GM23338 (cell line): ENCODE data around the gene PIAS4. TPM values are rescaled to one million over a fixed set of nuclear protein-coding genes. Genes with fewer than 3 reads are reported as not detected.

Source experiments
- ATAC-seq: fragments of 200-7000 bp; cut with Tn5 transposase; 3 replicates; pipeline ENCODE4 v1.9.1; 2020
- DNase-seq: peaks from one replicate; pipeline ENCODE4 v3.0.0-alpha.2; 2015; ENCODE audit warnings: low spot score
- H2AFZ ChIP-seq: fragments of 200-600 bp; sonication (generic); 2 replicates; pipeline ENCODE4 v1.8.0; 2016; ENCODE audit warnings: antibody characterized with exemption, mild to moderate bottlenecking, moderate library complexity
- H3F3A ChIP-seq: fragments of 200-600 bp; sonication (generic); replicated peaks from 2 replicates; pipeline ENCODE4 v1.8.0; 2017; ENCODE audit warnings: antibody characterized with exemption, mixed run types, low read depth
- H3K27ac ChIP-seq: fragments of 200-600 bp; sonication (generic); 2 replicates; pipeline ENCODE4 v1.6.1; 2016; ENCODE audit warnings: low read depth
- H3K27me3 ChIP-seq: fragments of 200-600 bp; sonication (generic); 2 replicates; pipeline ENCODE4 v1.8.0; 2016; ENCODE audit warnings: mild to moderate bottlenecking, mixed run types, moderate library complexity; ENCODE audit not compliant: insufficient read depth
- H3K36me3 ChIP-seq: fragments of 200-600 bp; sonication (generic); 2 replicates; pipeline ENCODE4 v1.8.0; 2016; ENCODE audit warnings: mild to moderate bottlenecking; ENCODE audit not compliant: insufficient read depth
- H3K4me1 ChIP-seq: fragments of 200-600 bp; sonication (generic); 2 replicates; pipeline ENCODE4 v1.8.0; 2016; ENCODE audit warnings: mild to moderate bottlenecking, moderate library complexity; ENCODE audit not compliant: insufficient read depth
- H3K4me2 ChIP-seq: fragments of 200-600 bp; sonication (generic); 2 replicates; pipeline ENCODE4 v1.7.1; 2017; ENCODE audit warnings: mixed run types
- H3K4me3 ChIP-seq: fragments of 200-600 bp; sonication (generic); 2 replicates; pipeline ENCODE4 v1.6.1; 2016; ENCODE audit warnings: mixed run types
- H3K79me2 ChIP-seq: fragments of 200-600 bp; sonication (generic); replicated peaks from 2 replicates; pipeline ENCODE4 v1.8.0; 2017; ENCODE audit warnings: mild to moderate bottlenecking; ENCODE audit not compliant: insufficient read depth
- H3K9me2 ChIP-seq: fragments of 200-600 bp; sonication (generic); 2 replicates; pipeline ENCODE4 v1.8.0; 2017; ENCODE audit not compliant: insufficient read depth
- H4K20me1 ChIP-seq: fragments of 200-600 bp; sonication (generic); replicated peaks from 2 replicates; pipeline ENCODE4 v1.8.0; 2017; ENCODE audit warnings: mild to moderate bottlenecking; ENCODE audit not compliant: insufficient read depth
- H3K27ac Mint-ChIP-seq: 2 replicates; pipeline ENCODE4 v1.8.0; 2020; ENCODE audit warnings: inconsistent platforms, mild to moderate bottlenecking, moderate library complexity, mixed read lengths
- H3K27me3 Mint-ChIP-seq: 3 replicates; pipeline ENCODE4 v1.8.0; 2022; ENCODE audit warnings: low read depth, mild to moderate bottlenecking, moderate library complexity, mixed read lengths, inconsistent platforms; ENCODE audit not compliant: insufficient read depth, poor library complexity
- H3K36me3 Mint-ChIP-seq: 3 replicates; pipeline ENCODE4 v1.8.0; 2021; ENCODE audit warnings: low read depth, mild to moderate bottlenecking, inconsistent platforms, moderate library complexity, mixed read lengths
- H3K4me1 Mint-ChIP-seq: 3 replicates; pipeline ENCODE4 v1.8.0; 2020; ENCODE audit warnings: mild to moderate bottlenecking, inconsistent platforms, mixed read lengths
- H3K4me3 Mint-ChIP-seq: 3 replicates; pipeline ENCODE4 v1.8.0; 2021; ENCODE audit warnings: moderate library complexity, mild to moderate bottlenecking, inconsistent platforms, mixed read lengths
- H3K9me3 Mint-ChIP-seq: 3 replicates; pipeline ENCODE4 v1.8.0; 2020; ENCODE audit warnings: moderate library complexity, mild to moderate bottlenecking, inconsistent platforms, mixed read lengths
- CREB1 ChIP-seq: fragments of 250-450 bp; sonication (Bioruptor Pico); IDR thresholded peaks from 2 replicates; pipeline ENCODE4 v1.5.0; 2020; ENCODE audit warnings: low read depth, mild to moderate bottlenecking, moderate library complexity
- ETS1 ChIP-seq: IDR thresholded peaks from 2 replicates; pipeline ENCODE4 v1.6.1; 2016; ENCODE audit warnings: antibody characterized with exemption
- EZH2 ChIP-seq: fragments of 200-600 bp; sonication (generic); IDR thresholded peaks from one replicate; pipeline ENCODE4 v1.8.0; 2017; ENCODE audit warnings: antibody characterized with exemption, mild to moderate bottlenecking, low read depth; ENCODE audit not compliant: unreplicated experiment
- EZH2phosphoT487 ChIP-seq: fragments of 200-600 bp; sonication (generic); IDR thresholded peaks from one replicate; pipeline ENCODE4 v1.8.1; 2018; ENCODE audit warnings: antibody characterized with exemption; ENCODE audit not compliant: unreplicated experiment
- JUNB ChIP-seq: IDR thresholded peaks from one replicate; pipeline ENCODE4 v1.6.1; 2016; ENCODE audit warnings: antibody characterized with exemption; ENCODE audit not compliant: unreplicated experiment
- NANOG ChIP-seq: IDR thresholded peaks from 2 replicates; pipeline ENCODE4 v1.6.1; 2016; ENCODE audit warnings: antibody characterized with exemption, borderline replicate concordance
- POLR2AphosphoS5 ChIP-seq: IDR thresholded peaks from 2 replicates; pipeline ENCODE4 v1.6.1; 2016; ENCODE audit warnings: antibody characterized with exemption, low read depth
- STAT1 ChIP-seq: IDR thresholded peaks from one replicate; pipeline ENCODE4 v1.6.1; 2016; ENCODE audit warnings: antibody characterized with exemption; ENCODE audit not compliant: unreplicated experiment
- ZNF114 ChIP-seq: fragments of 250-450 bp; sonication (Bioruptor Pico); IDR thresholded peaks from 2 replicates; pipeline ENCODE4 v1.5.0; 2020; ENCODE audit warnings: mild to moderate bottlenecking, moderate library complexity
- ZNF331 ChIP-seq: fragments of 250-450 bp; sonication (Bioruptor Pico); IDR thresholded peaks from 2 replicates; pipeline ENCODE4 v1.5.0; 2020; ENCODE audit warnings: low read depth, mild to moderate bottlenecking, moderate library complexity
- polyA plus RNA-seq: library from polyadenylated mRNA; unstranded; fragments of >200 nt; fragmentation: Nextera tagmentation; extraction: Ambion mirVana; gene quantifications from 2 replicates; pipeline ENCODE4 v1.2.1, GENCODE V29; 2016
- total RNA-seq: library from RNA; depleted of rRNA; stranded (reverse); fragments of >200 nt; shearing (Covaris generic); gene quantifications from 2 replicates; pipeline ENCODE4 v1.2.3, GENCODE V29; 2014
- TF ChIP-seq, protein P1 (sequence below): IDR thresholded peaks from one replicate; pipeline ENCODE4 v1.6.1; 2018; ENCODE audit warnings: antibody characterized with exemption; ENCODE audit not compliant: unreplicated experiment
- TF ChIP-seq, protein P2 (sequence below), 2 experiments: fragments of 200-600 bp in 1 of 2; sonication (generic) in 1 of 2; conservative IDR thresholded peaks; 2 replicates each; pipeline versions ENCODE4 v1.5.1 to v1.6.1; 2016 to 2017; ENCODE audit warnings: antibody characterized with exemption in 2 of 2, low read depth in 2 of 2, mild to moderate bottlenecking in 2 of 2, moderate library complexity in 1 of 2
- TF ChIP-seq, protein P3 (sequence below): fragments of 250-450 bp; sonication (Bioruptor Pico); IDR thresholded peaks from 2 replicates; pipeline ENCODE4 v1.5.0; 2020; ENCODE audit warnings: mild to moderate bottlenecking, moderate library complexity

PIAS4 gene
- total and polyA plus RNA-seq, 2 experiments from 2014 or later, result 17.0 to 48.4 TPM

GRCh38 chr19:4061178-4061682 is 53.7 kb downstream of the PIAS4 start:
- H3K4me3 Mint-ChIP-seq, result no peak overlapping the region
- Histone ChIP-seq H3K4me1 (peaks cover 19% of the 10 kb centered on the region), H3K79me2 (peaks cover 88% of the 10 kb centered on the region), H3F3A (peaks cover 12% of the 10 kb centered on the region; the same call in 1 of the 2 replicates), H3K27me3 (no peaks in the 10 kb centered on the region), H3K36me3 (no peaks in the 10 kb centered on the region), H4K20me1 (peaks cover 45% of the 10 kb centered on the region), H3K9me2 (no peaks in the 10 kb centered on the region), H3K27ac (0 out of 2 replicates have a peak overlapping the region, but pooled peaks have one; percentile 26), H3K4me3 (no peak overlapping the region; the same call in 1 of the 2 replicates), H2AFZ (no peak overlapping the region), H3K4me2 (peak overlapping the region; percentile 55; the same call in 1 of the 2 replicates)
- H3K4me1 Mint-ChIP-seq, result peaks cover 6% of the 10 kb centered on the region
- DNase-seq (peak; percentile 60), ATAC-seq (peak; percentile 4)
- peaks cover 14% of the 10 kb centered on the region for H3K27me3 Mint-ChIP-seq
- peaks cover 6% of the 10 kb centered on the region; the same call in 2 of the 3 replicates for H3K36me3 Mint-ChIP-seq
- H3K27ac Mint-ChIP-seq, result no peak overlapping the region
- no peaks in the 10 kb centered on the region for H3K9me3 Mint-ChIP-seq
- TF ChIP-seq ZNF331 (CRISPR knock-in tag), result no peak
- no peak for TF ChIP-seq EZH2
- TF ChIP-seq STAT1, result no peak
- no peak for TF ChIP-seq JUNB
- no peak for TF ChIP-seq CREB1 (CRISPR knock-in tag)
- TF ChIP-seq, protein P1, sequence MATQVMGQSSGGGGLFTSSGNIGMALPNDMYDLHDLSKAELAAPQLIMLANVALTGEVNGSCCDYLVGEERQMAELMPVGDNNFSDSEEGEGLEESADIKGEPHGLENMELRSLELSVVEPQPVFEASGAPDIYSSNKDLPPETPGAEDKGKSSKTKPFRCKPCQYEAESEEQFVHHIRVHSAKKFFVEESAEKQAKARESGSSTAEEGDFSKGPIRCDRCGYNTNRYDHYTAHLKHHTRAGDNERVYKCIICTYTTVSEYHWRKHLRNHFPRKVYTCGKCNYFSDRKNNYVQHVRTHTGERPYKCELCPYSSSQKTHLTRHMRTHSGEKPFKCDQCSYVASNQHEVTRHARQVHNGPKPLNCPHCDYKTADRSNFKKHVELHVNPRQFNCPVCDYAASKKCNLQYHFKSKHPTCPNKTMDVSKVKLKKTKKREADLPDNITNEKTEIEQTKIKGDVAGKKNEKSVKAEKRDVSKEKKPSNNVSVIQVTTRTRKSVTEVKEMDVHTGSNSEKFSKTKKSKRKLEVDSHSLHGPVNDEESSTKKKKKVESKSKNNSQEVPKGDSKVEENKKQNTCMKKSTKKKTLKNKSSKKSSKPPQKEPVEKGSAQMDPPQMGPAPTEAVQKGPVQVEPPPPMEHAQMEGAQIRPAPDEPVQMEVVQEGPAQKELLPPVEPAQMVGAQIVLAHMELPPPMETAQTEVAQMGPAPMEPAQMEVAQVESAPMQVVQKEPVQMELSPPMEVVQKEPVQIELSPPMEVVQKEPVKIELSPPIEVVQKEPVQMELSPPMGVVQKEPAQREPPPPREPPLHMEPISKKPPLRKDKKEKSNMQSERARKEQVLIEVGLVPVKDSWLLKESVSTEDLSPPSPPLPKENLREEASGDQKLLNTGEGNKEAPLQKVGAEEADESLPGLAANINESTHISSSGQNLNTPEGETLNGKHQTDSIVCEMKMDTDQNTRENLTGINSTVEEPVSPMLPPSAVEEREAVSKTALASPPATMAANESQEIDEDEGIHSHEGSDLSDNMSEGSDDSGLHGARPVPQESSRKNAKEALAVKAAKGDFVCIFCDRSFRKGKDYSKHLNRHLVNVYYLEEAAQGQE, result no peak
- TF ChIP-seq, protein P2, sequence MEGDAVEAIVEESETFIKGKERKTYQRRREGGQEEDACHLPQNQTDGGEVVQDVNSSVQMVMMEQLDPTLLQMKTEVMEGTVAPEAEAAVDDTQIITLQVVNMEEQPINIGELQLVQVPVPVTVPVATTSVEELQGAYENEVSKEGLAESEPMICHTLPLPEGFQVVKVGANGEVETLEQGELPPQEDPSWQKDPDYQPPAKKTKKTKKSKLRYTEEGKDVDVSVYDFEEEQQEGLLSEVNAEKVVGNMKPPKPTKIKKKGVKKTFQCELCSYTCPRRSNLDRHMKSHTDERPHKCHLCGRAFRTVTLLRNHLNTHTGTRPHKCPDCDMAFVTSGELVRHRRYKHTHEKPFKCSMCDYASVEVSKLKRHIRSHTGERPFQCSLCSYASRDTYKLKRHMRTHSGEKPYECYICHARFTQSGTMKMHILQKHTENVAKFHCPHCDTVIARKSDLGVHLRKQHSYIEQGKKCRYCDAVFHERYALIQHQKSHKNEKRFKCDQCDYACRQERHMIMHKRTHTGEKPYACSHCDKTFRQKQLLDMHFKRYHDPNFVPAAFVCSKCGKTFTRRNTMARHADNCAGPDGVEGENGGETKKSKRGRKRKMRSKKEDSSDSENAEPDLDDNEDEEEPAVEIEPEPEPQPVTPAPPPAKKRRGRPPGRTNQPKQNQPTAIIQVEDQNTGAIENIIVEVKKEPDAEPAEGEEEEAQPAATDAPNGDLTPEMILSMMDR (conservative IDR thresholded peaks at IDR 0.05; ENCODE audit: low read depth in 2 of 2), result no peak
- TF ChIP-seq ETS1, result no peak
- no peak for TF ChIP-seq EZH2phosphoT487
- TF ChIP-seq NANOG, result no peak
- TF ChIP-seq, protein P3, sequence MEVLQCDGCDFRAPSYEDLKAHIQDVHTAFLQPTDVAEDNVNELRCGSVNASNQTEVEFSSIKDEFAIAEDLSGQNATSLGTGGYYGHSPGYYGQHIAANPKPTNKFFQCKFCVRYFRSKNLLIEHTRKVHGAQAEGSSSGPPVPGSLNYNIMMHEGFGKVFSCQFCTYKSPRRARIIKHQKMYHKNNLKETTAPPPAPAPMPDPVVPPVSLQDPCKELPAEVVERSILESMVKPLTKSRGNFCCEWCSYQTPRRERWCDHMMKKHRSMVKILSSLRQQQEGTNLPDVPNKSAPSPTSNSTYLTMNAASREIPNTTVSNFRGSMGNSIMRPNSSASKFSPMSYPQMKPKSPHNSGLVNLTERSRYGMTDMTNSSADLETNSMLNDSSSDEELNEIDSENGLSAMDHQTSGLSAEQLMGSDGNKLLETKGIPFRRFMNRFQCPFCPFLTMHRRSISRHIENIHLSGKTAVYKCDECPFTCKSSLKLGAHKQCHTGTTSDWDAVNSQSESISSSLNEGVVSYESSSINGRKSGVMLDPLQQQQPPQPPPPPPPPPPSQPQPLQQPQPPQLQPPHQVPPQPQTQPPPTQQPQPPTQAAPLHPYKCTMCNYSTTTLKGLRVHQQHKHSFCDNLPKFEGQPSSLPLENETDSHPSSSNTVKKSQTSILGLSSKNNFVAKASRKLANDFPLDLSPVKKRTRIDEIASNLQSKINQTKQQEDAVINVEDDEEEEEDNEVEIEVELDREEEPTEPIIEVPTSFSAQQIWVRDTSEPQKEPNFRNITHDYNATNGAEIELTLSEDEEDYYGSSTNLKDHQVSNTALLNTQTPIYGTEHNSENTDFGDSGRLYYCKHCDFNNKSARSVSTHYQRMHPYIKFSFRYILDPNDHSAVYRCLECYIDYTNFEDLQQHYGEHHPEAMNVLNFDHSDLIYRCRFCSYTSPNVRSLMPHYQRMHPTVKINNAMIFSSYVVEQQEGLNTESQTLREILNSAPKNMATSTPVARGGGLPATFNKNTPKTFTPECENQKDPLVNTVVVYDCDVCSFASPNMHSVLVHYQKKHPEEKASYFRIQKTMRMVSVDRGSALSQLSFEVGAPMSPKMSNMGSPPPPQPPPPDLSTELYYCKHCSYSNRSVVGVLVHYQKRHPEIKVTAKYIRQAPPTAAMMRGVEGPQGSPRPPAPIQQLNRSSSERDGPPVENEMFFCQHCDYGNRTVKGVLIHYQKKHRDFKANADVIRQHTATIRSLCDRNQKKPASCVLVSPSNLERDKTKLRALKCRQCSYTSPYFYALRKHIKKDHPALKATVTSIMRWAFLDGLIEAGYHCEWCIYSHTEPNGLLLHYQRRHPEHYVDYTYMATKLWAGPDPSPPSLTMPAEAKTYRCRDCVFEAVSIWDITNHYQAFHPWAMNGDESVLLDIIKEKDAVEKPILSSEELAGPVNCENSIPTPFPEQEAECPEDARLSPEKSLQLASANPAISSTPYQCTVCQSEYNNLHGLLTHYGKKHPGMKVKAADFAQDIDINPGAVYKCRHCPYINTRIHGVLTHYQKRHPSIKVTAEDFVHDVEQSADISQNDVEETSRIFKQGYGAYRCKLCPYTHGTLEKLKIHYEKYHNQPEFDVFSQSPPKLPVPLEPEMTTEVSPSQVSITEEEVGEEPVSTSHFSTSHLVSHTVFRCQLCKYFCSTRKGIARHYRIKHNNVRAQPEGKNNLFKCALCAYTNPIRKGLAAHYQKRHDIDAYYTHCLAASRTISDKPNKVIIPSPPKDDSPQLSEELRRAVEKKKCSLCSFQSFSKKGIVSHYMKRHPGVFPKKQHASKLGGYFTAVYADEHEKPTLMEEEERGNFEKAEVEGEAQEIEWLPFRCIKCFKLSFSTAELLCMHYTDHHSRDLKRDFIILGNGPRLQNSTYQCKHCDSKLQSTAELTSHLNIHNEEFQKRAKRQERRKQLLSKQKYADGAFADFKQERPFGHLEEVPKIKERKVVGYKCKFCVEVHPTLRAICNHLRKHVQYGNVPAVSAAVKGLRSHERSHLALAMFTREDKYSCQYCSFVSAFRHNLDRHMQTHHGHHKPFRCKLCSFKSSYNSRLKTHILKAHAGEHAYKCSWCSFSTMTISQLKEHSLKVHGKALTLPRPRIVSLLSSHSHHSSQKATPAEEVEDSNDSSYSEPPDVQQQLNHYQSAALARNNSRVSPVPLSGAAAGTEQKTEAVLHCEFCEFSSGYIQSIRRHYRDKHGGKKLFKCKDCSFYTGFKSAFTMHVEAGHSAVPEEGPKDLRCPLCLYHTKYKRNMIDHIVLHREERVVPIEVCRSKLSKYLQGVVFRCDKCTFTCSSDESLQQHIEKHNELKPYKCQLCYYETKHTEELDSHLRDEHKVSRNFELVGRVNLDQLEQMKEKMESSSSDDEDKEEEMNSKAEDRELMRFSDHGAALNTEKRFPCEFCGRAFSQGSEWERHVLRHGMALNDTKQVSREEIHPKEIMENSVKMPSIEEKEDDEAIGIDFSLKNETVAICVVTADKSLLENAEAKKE (CRISPR knock-in tag), result no peak
- no peak for TF ChIP-seq POLR2AphosphoS5
- TF ChIP-seq ZNF114 (CRISPR knock-in tag), result no peak
